HepG2 (cell line): ENCODE data around the gene FAM222B. TPM values are rescaled to one million over a fixed set of nuclear protein-coding genes. Genes with fewer than 3 reads are reported as not detected.
A peak's percentile ranks its signal among the peaks of the same experiment; 100 is the strongest.

Experiments used
- AKAP8 ChIP-seq: sonication (generic); formaldehyde crosslinking; IDR thresholded peaks from 2 replicates; pipeline ENCODE4 v1.5.1; 2020; ENCODE audit warnings: mild to moderate bottlenecking, missing genetic modification reagents
- CREBL2 ChIP-seq: sonication (generic); formaldehyde crosslinking; IDR thresholded peaks from 2 replicates; pipeline ENCODE4 v1.8.1; 2023; ENCODE audit warnings: missing genetic modification reagents, mild to moderate bottlenecking, borderline replicate concordance
- DRAP1 ChIP-seq: IDR thresholded peaks from 2 replicates; pipeline ENCODE4 v1.6.1; 2016; ENCODE audit warnings: missing genetic modification reagents, missing compliant biosample characterization
- EHMT2 ChIP-seq: fragments of 200-600 bp; sonication (generic); IDR thresholded peaks from 2 replicates; pipeline ENCODE4 v1.7.0; 2017; ENCODE audit warnings: antibody characterized with exemption, low read depth, low read length, borderline replicate concordance
- ETV5 ChIP-seq: IDR thresholded peaks from 2 replicates; pipeline ENCODE4 v1.6.1; 2018; ENCODE audit warnings: missing biosample characterization, missing genetic modification reagents, inconsistent platforms, borderline replicate concordance
- GATAD1 ChIP-seq: IDR thresholded peaks from 2 replicates; pipeline ENCODE4 v1.6.1; 2016; ENCODE audit warnings: missing genetic modification reagents, missing compliant biosample characterization
- GTF2F1 ChIP-seq: fragments of 150-350 bp; IDR thresholded peaks from 2 replicates; pipeline ENCODE4 v1.6.1; 2014; ENCODE audit warnings: low read length
- MXD1 ChIP-seq: sonication (generic); formaldehyde crosslinking; IDR thresholded peaks from 2 replicates; pipeline ENCODE4 v1.4.0; 2020; ENCODE audit warnings: mild to moderate bottlenecking, missing genetic modification reagents
- NCOA1 ChIP-seq: sonication (generic); formaldehyde crosslinking; IDR thresholded peaks from 2 replicates; pipeline ENCODE4 v1.9.0; 2021; ENCODE audit warnings: missing genetic modification reagents
- NFRKB ChIP-seq: fragments of 450-650 bp; IDR thresholded peaks from 2 replicates; pipeline ENCODE4 v1.6.1; 2017
- RCOR2 ChIP-seq: IDR thresholded peaks from 2 replicates; pipeline ENCODE4 v1.6.1; 2016; ENCODE audit warnings: missing biosample characterization, missing genetic modification reagents
- SETDB1 ChIP-seq: sonication (generic); formaldehyde crosslinking; IDR thresholded peaks from 2 replicates; pipeline ENCODE4 v1.5.1; 2020; ENCODE audit warnings: missing genetic modification reagents, mild to moderate bottlenecking, borderline replicate concordance
- THAP8 ChIP-seq: sonication (generic); formaldehyde crosslinking; IDR thresholded peaks from 2 replicates; pipeline ENCODE4 v1.5.1; 2020; ENCODE audit warnings: missing genetic modification reagents, mild to moderate bottlenecking, borderline replicate concordance
- THRA ChIP-seq: sonication (generic); formaldehyde crosslinking; IDR thresholded peaks from 2 replicates; pipeline ENCODE4 v1.4.0; 2020; ENCODE audit warnings: missing genetic modification reagents, borderline replicate concordance
- TMF1 ChIP-seq: sonication (generic); formaldehyde crosslinking; IDR thresholded peaks from 2 replicates; pipeline ENCODE4 v1.8.1; 2022; ENCODE audit warnings: low read depth, missing genetic modification reagents
- ZBTB44 ChIP-seq: sonication (generic); formaldehyde crosslinking; IDR thresholded peaks from 2 replicates; pipeline ENCODE4 v1.4.0; 2020; ENCODE audit warnings: missing genetic modification reagents
- ZNF569 ChIP-seq: sonication (generic); formaldehyde crosslinking; IDR thresholded peaks from 2 replicates; pipeline ENCODE4 v1.5.0; 2020; ENCODE audit warnings: mild to moderate bottlenecking, missing genetic modification reagents, moderate library complexity, borderline replicate concordance
- ZNF609 ChIP-seq: sonication (generic); formaldehyde crosslinking; IDR thresholded peaks from 2 replicates; pipeline ENCODE4 v1.4.0; 2020; ENCODE audit warnings: mild to moderate bottlenecking, missing genetic modification reagents, borderline replicate concordance
- ZNF850 ChIP-seq: sonication (generic); formaldehyde crosslinking; conservative IDR thresholded peaks from 2 replicates; pipeline ENCODE4 v1.9.0; 2021; ENCODE audit warnings: mild to moderate bottlenecking, missing genetic modification reagents
- ZSCAN30 ChIP-seq: sonication (generic); formaldehyde crosslinking; IDR thresholded peaks from 2 replicates; pipeline ENCODE4 v1.5.0; 2020; ENCODE audit warnings: mild to moderate bottlenecking, missing genetic modification reagents
- polyA plus RNA-seq, 8 experiments: library from polyadenylated mRNA; depleted of rRNA in 3 of 8; stranded (reverse) in 7 of 8; unstranded in 1 of 8; fragments of >200 nt; fragmentation: Illumina TruSeq in 4 of 8; extraction: Trizol in 4 of 8; gene quantifications; 2 replicates each; pipeline versions ENCODE4 v1.2.1 to v1.2.3, GENCODE V29; 2011 to 2016; ENCODE audit warnings: low read depth in 4 of 8, missing spikeins in 1 of 8, mixed read lengths in 1 of 8; ENCODE audit not compliant: insufficient read depth in 1 of 8
- total RNA-seq, 5 experiments: library from RNA; depleted of rRNA; stranded (reverse); fragments of >200 nt; fragmentation: Illumina TruSeq; extraction: Trizol; gene quantifications; 2 replicates each; pipeline ENCODE4 v1.2.3, GENCODE V29; 2016; ENCODE audit warnings: low read depth in 1 of 5

Gene FAM222B
- total and polyA plus RNA-seq, 2 of the 13 experiments (the other 11 are each of a cell fraction or from before 2014, with no cell fraction given) = 3.5 to 7.3 TPM

GRCh38 chr17:28744972-28745785, 97.4 kb downstream of the FAM222B start (continued):
- 0 out of 2 replicates have a peak, but pooled peaks have one; percentile 26 for TF ChIP-seq THRA
- TF ChIP-seq ZBTB44 = no peak
- no peak for TF ChIP-seq SETDB1
- no peak for TF ChIP-seq MXD1 (CRISPR knock-in tag)
- TF ChIP-seq ZNF609 = peak; percentile 24; the same call in 1 of the 2 replicates
- TF ChIP-seq THAP8 (CRISPR knock-in tag) = no peak
- TF ChIP-seq CREBL2 (CRISPR knock-in tag) = no peak
- TF ChIP-seq ZNF850 (CRISPR knock-in tag) = no peak
- TF ChIP-seq GATAD1 (CRISPR knock-in tag) = peak; percentile 58
- no peak for TF ChIP-seq GTF2F1
- TF ChIP-seq AKAP8 (CRISPR knock-in tag) = no peak; the same call in 1 of the 2 replicates
- TF ChIP-seq ZNF569 = no peak
- TF ChIP-seq EHMT2 = no peak
- peak; percentile 59 for TF ChIP-seq DRAP1 (CRISPR knock-in tag)
- no peak for TF ChIP-seq NCOA1 (CRISPR knock-in tag)
- TF ChIP-seq ETV5 (CRISPR knock-in tag) = peak; percentile 52; the same call in 1 of the 2 replicates
- no peak for TF ChIP-seq TMF1 (CRISPR knock-in tag)
- TF ChIP-seq ZSCAN30 (CRISPR knock-in tag) = no peak
- TF ChIP-seq RCOR2 (CRISPR knock-in tag) = no peak
- TF ChIP-seq NFRKB = no peak
